Activated T-helper 1 cell treated with Interleukin-2 at 50 U/mL for 16 hours (primary cell): ENCODE measurements around the gene VPS29.

Experiments
- DNase-seq: peaks from one replicate; pipeline ENCODE4 v3.0.0-alpha.2; 2020; ENCODE audit warnings: low read depth

The VPS29 gene

GRCh38 chr12:110444455-110444854 is 57.5 kb downstream of the VPS29 start:
- no peak for DNase-seq
